ENCODE measurements around the gene PTPRE.

DNA sequence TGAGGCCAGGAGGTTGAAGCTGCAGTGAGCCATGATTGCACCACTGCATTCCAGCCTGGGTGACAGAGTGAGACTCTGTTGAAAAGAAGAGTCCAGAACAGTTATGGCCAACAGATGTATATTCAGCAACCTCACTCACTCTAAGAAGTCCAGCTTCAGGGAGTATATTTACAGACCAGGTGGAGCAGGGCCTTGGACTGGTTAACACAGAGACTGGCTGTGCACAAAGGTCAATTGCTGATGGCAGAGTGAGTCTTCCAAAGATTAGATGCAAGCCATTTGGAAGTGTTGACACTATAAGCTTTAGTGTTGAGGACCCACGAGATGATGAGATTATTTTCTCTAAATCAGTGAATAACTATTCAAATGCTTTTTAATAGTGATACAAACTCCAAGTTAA is 39.1 kb upstream of the PTPRE start:
- TF ChIP-seq ZNF585B (tag by site-specific recombination; IDR thresholded peaks at IDR 0.05) (no peak), ZXDB (tag by site-specific recombination; IDR thresholded peaks at IDR 0.05) (no peak), ZNF473 (tag by site-specific recombination; IDR thresholded peaks at IDR 0.05) (no peak), CTCF (tag by site-specific recombination; IDR thresholded peaks at IDR 0.05) (no peak), ZSCAN30 (tag by site-specific recombination; IDR thresholded peaks at IDR 0.05) (no peak), ZBTB21 (tag by site-specific recombination; IDR thresholded peaks at IDR 0.05) (no peak), ZNF274 (IDR thresholded peaks at IDR 0.05; ENCODE audit: low read length) (no peak), ZNF274 (tag by site-specific recombination; IDR thresholded peaks at IDR 0.05; ENCODE audit: borderline replicate concordance) (no peak), ZNF23 (tag by site-specific recombination; IDR thresholded peaks at IDR 0.05; ENCODE audit: borderline replicate concordance) (no peak), ZBTB7A (tag by site-specific recombination; IDR thresholded peaks at IDR 0.05; ENCODE audit: low read depth) (no peak)
- TF ChIP-seq, protein P1, sequence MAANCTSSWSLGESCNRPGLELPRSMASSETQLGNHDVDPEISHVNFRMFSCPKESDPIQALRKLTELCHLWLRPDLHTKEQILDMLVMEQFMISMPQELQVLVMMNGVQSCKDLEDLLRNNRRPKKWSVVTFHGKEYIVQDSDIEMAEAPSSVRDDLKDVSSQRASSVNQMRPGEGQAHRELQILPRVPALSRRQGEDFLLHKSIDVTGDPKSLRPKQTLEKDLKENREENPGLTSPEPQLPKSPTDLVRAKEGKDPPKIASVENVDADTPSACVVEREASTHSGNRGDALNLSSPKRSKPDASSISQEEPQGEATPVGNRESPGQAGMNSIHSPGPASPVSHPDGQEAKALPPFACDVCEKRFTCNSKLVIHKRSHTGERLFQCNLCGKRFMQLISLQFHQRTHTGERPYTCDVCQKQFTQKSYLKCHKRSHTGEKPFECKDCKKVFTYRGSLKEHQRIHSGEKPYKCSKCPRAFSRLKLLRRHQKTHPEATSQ (tag by site-specific recombination; IDR thresholded peaks at IDR 0.05) = no peak
- TF ChIP-seq, protein P2, sequence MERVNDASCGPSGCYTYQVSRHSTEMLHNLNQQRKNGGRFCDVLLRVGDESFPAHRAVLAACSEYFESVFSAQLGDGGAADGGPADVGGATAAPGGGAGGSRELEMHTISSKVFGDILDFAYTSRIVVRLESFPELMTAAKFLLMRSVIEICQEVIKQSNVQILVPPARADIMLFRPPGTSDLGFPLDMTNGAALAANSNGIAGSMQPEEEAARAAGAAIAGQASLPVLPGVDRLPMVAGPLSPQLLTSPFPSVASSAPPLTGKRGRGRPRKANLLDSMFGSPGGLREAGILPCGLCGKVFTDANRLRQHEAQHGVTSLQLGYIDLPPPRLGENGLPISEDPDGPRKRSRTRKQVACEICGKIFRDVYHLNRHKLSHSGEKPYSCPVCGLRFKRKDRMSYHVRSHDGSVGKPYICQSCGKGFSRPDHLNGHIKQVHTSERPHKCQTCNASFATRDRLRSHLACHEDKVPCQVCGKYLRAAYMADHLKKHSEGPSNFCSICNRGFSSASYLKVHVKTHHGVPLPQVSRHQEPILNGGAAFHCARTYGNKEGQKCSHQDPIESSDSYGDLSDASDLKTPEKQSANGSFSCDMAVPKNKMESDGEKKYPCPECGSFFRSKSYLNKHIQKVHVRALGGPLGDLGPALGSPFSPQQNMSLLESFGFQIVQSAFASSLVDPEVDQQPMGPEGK (tag by site-specific recombination; IDR thresholded peaks at IDR 0.05) = no peak
